AML-193 (cell line): ENCODE data around the gene COX8A.

Experiments used
- DNase-seq, 2 experiments: peaks; one replicate each; lab custom pipeline; 2025; lab: John Stamatoyannopoulos, UW

Gene COX8A

DNA sequence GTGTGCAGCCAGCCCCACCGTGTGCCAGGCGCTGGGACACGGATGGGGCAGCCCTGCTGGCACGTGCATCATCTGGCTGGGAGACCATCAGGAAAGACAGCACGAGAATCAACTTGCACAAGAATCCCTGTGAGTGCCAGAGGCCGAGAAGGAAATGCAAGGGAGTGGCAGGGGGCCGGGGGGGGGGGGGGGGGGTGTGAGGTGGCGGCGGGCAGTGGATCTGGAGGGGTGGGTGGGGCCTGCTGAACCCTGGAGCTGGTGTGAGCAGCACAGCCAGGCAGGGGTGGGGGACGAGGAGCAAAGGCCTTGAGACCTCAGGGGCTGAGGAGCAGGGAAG, 47.3 kb downstream of the COX8A start:
- no peak for DNase-seq

GRCh38 chr11:64022125-64022784, 47.8 kb downstream of the COX8A start:
- no peak for DNase-seq

- no peak for DNase-seq
Observed at GRCh38 chr11:64023712-64024710, 49.6 kb downstream of the COX8A start.

DNA sequence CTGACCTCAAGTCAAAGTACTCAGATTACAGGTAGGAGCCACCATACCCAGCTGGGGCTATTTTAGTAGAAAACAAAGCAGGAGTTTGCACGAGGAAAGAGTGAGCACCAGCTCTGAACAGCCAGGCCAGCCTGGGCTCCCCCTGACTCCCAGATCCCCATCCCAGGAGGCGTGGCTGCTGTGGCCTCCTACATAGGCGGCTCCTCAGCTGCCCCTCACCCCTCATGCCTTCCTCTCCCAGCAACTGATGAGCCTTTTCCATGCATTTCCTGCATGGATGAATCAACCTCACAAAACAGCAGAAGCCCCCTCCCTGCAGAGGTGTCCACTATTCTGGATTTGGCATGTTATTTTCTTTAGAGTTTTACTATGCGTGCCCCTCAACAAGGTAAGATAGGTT, 50.8 kb downstream of the COX8A start:
- no peak for DNase-seq
